Measurements from ENCODE around the gene TESK1.

DNA sequence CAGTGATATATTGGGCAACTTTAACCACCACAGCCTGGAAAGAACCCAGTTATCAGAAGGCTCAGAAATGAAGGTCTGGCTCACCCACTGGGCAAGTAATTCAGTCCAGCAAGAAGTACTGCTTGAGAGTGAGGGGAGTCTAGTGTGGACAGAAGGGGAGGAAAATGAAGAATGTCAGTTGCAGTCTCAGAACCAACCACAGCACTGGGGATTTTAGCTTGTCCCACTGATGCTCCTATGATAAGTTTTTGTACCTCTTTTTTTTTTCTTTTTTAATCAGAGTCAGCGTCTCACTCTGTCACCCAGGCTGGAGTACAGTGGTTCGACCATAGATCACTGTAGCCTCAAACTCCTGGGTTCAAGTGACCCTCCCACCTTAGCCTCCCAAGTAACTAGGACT is 22.5 kb downstream of the TESK1 start:
- TF ChIP-seq POLR2AphosphoS5 (IDR thresholded peaks at IDR 0.05; ENCODE audit: low read depth) (no peak), EZH2phosphoT487 (IDR thresholded peaks at IDR 0.05; ENCODE audit: unreplicated experiment) (no peak), EZH2 (IDR thresholded peaks at IDR 0.05; ENCODE audit: low read depth, unreplicated experiment) (no peak), CREB1 (CRISPR knock-in tag; IDR thresholded peaks at IDR 0.05; ENCODE audit: low read depth) (no peak)
- TF ChIP-seq, protein P1, sequence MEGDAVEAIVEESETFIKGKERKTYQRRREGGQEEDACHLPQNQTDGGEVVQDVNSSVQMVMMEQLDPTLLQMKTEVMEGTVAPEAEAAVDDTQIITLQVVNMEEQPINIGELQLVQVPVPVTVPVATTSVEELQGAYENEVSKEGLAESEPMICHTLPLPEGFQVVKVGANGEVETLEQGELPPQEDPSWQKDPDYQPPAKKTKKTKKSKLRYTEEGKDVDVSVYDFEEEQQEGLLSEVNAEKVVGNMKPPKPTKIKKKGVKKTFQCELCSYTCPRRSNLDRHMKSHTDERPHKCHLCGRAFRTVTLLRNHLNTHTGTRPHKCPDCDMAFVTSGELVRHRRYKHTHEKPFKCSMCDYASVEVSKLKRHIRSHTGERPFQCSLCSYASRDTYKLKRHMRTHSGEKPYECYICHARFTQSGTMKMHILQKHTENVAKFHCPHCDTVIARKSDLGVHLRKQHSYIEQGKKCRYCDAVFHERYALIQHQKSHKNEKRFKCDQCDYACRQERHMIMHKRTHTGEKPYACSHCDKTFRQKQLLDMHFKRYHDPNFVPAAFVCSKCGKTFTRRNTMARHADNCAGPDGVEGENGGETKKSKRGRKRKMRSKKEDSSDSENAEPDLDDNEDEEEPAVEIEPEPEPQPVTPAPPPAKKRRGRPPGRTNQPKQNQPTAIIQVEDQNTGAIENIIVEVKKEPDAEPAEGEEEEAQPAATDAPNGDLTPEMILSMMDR (conservative IDR thresholded peaks at IDR 0.05; ENCODE audit: low read depth in 2 of 2): no peak
- TF ChIP-seq, protein P2, sequence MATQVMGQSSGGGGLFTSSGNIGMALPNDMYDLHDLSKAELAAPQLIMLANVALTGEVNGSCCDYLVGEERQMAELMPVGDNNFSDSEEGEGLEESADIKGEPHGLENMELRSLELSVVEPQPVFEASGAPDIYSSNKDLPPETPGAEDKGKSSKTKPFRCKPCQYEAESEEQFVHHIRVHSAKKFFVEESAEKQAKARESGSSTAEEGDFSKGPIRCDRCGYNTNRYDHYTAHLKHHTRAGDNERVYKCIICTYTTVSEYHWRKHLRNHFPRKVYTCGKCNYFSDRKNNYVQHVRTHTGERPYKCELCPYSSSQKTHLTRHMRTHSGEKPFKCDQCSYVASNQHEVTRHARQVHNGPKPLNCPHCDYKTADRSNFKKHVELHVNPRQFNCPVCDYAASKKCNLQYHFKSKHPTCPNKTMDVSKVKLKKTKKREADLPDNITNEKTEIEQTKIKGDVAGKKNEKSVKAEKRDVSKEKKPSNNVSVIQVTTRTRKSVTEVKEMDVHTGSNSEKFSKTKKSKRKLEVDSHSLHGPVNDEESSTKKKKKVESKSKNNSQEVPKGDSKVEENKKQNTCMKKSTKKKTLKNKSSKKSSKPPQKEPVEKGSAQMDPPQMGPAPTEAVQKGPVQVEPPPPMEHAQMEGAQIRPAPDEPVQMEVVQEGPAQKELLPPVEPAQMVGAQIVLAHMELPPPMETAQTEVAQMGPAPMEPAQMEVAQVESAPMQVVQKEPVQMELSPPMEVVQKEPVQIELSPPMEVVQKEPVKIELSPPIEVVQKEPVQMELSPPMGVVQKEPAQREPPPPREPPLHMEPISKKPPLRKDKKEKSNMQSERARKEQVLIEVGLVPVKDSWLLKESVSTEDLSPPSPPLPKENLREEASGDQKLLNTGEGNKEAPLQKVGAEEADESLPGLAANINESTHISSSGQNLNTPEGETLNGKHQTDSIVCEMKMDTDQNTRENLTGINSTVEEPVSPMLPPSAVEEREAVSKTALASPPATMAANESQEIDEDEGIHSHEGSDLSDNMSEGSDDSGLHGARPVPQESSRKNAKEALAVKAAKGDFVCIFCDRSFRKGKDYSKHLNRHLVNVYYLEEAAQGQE (IDR thresholded peaks at IDR 0.05; ENCODE audit: unreplicated experiment): no peak
